GM21360 (cell line): ENCODE measurements around the gene PTPRCAP.
"Not testable (repeated sequence)": the region's sequence is repeated elsewhere in the genome, so short reads cannot be mapped to it uniquely, and the experiment has no call there.

Experiments
- ATAC-seq: cut with Tn5 transposase; IDR thresholded peaks from one replicate; pipeline ENCODE4 v1.9.1; 2021; ENCODE audit warnings: mild to moderate bottlenecking, moderate library complexity; ENCODE audit not compliant: unreplicated experiment

Gene PTPRCAP

GRCh38 chr11:67465530-67465929, 28.0 kb upstream of the PTPRCAP start:
- not testable (repeated sequence) for ATAC-seq

GRCh38 chr11:67465189-67465510, 27.7 kb upstream of the PTPRCAP start:
- no peak for ATAC-seq

DNA sequence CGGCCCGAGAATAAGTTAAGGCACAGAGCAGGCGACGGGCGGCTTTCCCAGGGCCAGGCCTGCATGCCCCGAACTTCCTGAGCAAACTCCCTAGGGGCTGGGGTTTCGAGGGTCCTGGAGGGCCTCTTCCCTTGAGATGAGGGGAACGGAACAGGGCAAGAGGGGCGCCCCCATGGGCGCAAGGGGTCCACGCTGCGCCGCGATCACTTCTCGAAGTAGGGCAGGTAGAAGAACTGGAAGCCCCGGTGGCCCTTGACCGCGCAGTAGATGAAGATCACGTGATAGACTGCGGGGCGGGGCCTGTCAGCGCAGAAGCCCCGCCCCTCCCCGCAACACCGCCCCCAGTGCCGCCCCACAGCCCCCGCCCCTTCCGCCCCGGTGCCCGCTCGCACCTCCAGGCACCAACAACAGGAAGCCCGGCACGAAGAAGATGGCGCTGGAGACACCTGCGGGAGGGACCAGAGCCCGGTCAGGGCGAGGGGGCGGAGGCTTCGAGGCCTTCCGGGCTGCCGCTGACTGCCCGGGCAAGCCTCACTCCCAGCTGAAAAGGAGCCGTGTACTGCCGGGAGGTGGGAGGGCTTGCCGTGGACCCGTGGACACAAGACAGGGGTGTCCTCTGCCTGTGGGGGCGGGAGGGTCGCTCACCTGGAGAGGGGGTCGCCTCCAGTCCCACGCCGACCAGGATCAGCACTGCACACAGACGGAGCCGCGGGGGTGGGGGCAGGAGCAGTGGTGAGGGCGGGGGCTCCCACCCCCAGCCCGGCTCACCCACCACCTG, 27.1 kb upstream of the PTPRCAP start:
- ATAC-seq, result no peak

DNA sequence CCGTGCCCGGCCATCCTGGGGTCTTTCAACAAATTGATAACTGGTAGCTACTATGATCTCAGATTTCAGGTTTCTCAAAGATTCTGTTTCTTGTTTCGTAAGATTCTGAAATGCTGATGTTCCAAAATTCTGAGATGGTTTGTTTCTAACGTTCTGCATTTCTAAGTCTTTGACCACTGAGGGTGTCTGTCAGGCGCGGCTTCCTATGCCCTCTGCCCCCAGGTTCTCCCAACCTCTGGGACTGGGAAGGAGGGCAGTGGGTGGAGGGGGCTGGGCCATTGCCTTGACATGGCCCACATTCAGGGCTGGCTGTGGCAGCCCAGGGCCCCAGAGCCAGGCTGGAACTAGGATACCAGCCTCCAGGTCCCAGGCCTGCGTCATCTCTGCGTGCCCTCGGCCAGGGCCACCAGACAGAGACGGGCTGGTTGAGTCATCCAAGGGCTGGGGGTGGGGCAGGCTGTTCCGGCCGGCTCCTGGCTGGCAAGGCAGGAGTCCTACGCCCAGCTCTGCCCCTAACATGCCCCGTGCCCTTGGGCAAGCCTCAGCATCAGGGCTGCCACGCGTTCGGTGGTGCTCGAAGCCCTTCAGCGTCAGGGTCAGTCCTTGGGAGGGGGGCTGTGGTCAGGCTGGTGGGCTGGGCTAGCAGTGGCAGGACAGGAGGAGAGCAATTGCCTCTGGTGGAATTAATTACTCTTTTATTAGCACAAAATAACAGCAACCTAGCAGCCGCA, 26.4 kb upstream of the PTPRCAP start:
- ATAC-seq, result no peak

GRCh38 chr11:67463186-67463585, 25.7 kb upstream of the PTPRCAP start:
- no peak for ATAC-seq

DNA sequence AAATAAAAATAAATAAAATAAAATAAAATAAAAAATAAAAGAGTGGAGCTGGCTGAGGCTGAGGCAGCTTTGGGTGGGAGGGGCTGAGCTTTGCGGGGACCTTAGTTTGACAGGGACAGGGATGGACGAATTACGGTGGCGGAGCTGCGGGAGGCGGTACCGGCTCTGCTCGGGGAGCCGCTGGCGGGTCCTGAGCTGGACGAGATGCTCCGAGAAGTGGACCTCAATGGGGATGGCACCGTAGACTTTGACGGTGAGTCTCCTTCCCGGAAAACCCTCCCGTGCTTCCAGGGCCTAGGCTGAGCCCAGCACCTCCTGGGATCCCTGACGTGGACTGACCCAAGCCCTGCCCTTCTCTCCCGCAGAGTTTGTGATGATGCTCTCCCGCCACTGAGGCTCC, 20.8 kb upstream of the PTPRCAP start:
- no peak for ATAC-seq

DNA sequence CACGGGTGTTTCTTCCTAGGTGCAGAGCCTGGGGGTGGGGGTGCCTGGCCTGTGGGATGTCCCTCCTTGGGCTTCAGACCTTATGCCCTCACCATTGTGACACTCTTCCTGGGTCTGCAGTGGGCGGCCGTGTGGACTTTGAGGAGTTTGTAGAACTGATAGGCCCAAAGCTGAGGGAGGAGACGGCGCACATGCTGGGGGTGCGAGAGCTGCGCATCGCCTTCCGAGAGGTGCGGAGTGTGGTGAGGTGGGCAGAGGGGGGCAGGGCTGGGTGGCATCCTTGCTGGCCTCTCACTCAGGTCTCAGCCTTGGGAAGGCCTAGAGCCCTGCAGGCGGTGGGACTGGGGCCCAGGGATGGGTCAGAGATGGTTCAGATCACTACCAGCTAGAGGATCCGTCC, 20.0 kb upstream of the PTPRCAP start:
- no peak for ATAC-seq

DNA sequence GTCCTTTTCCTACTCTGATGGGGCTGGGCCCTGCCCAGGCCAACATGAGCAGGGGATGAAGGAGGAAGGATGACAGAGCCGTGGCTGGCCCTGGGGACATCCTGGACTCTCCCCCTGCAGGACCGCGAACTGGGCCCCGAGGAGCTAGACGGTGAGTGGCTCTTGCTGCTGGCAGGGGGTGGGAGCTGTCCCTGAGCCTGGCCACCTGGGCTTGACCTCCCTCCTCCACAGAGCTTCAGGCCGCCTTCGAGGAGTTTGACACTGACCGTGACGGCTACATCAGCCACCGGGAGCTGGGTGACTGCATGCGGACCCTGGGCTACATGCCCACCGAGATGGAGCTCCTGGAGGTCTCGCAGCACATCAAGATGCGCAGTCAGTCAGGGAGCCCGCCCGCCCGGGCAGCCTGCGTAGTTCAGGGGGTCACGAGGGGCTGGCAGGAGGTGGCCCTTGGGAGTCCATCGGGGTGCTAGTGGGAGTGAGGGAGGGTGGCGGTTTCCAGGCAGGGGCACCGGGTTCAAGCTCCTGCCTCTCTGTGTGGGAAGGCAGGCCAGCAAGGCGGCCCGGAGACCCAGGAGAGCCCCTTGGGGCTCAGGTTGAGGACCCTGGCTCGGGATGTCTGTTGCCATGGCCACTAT, 18.7 kb upstream of the PTPRCAP start:
- ATAC-seq, result no peak

DNA sequence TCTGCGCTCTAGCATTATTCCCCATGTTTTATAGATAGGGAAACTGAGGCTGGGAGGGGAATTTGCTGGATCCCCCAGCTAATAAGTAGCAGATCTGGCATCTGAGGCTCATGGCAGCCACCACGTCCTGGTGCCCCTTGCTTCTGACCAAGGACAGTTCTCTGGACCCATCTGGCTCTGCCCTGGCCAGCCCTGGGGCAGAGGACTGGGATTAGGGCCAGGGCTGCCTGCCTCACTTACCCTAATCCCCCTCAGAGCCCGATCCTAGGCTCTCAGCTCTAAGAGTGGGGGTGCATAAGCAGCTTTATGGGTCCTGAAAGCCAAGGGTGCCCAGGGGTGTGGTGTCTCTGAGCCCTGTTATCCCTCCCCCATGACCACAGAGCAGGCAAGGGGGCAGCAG, 17.6 kb upstream of the PTPRCAP start, which contains the start of gene CABP4:
CABP4 (plus strand) TSS at position 301 of the 400 bp plus-strand sequence; CDS start at position 371, 70 bp downstream.
- no peak for ATAC-seq

DNA sequence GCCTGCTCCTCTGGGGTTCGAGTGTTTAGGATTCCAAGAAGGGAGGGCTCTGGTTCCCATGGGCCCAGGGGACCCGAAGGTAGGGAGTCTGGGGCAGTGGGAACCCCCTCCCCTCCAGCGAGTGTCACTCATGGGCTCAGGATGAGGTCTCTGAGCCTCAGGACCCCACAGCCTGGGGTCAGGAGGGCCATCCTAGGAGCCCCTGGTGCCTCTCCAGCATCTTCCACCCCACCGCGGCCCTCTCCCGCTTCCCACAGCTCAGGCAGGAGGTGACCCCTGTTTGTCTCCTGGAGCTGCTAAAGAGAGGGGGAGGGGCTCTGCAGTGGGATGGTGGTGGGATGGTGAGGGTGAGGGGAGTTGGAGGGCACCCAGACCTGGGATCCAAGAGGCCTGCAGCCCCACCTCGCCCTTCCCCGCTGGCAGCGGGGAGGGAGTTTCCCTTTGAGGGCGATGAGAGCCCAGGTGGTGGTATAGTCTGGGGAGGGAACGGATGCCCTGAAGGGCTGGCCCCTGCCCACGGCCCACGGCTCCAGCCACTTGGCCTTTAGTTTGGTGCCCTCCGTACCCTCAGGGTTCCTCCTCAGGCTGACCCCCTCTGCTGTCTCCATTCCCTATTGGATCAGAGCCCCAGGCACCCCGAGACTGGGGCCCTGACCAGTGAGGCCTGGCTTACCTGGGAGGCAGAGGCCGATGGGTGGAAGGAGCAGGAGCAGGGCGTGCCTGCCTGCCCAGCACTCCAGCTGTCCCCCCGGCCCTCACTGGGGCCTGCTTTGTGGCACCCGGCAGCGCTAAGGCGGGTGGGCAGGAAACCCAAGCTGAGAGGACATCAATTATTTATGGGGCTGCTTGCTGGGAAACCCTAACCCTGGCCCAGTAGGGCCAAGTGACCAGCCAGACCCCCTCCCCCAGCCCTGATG, 16.6 kb upstream of the PTPRCAP start:
- no peak for ATAC-seq

- no peak for ATAC-seq
Measured at GRCh38 chr11:67452141-67452952, 14.9 kb upstream of the PTPRCAP start, which contains the start of gene GPR152. TSS of gene GPR152 (minus strand) at chr11:67452729. CDS start at chr11:67452724, 5 bp downstream.

- no peak for ATAC-seq
Measured at GRCh38 chr11:67451658-67451976, 14.1 kb upstream of the PTPRCAP start.

DNA sequence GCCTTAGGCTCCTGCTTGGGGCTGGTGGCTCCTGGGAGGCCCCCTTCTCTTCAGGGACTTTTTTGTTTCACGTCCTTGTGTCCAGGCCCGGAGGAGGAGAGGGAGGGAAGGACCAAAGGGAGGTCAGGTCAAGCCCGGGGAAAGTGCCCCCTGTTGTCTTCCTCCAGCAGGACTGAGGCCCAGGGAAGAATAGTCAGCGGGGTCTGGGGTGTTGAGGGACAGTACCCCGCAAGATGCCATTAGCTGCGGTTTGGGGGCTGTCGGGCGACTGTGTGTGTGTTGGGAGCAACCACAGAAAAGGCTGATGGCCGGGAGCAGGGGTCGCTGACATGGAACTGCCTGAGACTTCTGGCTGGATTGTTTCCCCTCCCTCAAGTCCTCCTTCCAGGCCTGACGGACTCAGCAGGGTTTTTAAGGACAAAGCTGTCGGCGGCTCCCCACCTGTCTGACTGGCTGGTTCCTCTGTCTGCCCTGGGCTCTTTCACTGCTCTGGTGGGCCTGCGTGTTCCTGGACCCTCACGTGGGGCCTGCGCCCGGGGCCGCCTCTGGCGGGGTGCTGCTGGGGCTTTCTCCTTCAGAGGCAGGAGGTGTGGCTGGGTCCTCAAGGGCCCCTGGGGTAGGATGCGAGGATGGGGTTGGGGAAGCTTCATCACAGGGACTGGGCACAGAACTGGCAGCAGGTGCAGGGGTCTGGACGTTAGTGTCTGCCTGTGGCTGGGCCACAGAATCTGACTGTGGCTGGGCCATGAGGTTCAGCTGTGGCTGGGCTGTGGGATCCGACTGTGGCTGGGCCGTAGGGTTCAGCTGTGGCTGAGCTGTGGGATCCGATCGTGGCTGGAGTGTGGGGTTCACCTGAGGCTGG, 13.5 kb upstream of the PTPRCAP start:
- no peak for ATAC-seq

GRCh38 chr11:67449116-67449844, 11.8 kb upstream of the PTPRCAP start:
- ATAC-seq, result no peak

- ATAC-seq, result no peak
Measured at GRCh38 chr11:67448220-67448609, 10.7 kb upstream of the PTPRCAP start.

DNA sequence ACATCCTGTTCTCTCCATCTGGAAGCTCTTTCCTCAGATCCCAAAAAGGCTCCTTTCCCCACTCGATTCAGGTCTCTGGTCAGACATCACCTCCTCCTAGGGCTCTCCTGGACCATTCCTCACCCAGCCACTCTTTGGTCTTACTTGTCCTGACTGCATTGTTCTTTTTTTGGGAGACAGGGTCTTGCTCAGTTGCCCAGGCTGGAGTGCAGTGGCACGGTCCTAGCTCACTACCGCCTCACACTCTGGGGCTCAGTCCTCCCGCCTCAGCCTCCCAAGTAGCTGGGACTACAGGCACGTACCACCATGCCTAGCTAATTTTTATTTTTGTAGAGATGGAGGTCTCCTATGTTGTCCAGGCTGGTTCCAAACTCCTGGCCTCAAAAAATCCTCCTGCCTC, 8.0 kb upstream of the PTPRCAP start:
- no peak for ATAC-seq

GRCh38 chr11:67442504-67443404, 5.3 kb upstream of the PTPRCAP start:
- ATAC-seq, result no peak
